GM21723 (cell line): ENCODE data around the gene APBA2.

Experiments
- ATAC-seq: cut with Tn5 transposase; IDR thresholded peaks from one replicate; pipeline ENCODE4 v1.9.1; 2021; ENCODE audit warnings: mild to moderate bottlenecking, moderate library complexity; ENCODE audit not compliant: unreplicated experiment

Gene APBA2

GRCh38 chr15:29128671-29129070, 242.9 kb downstream of the APBA2 start:
- ATAC-seq: no peak

DNA sequence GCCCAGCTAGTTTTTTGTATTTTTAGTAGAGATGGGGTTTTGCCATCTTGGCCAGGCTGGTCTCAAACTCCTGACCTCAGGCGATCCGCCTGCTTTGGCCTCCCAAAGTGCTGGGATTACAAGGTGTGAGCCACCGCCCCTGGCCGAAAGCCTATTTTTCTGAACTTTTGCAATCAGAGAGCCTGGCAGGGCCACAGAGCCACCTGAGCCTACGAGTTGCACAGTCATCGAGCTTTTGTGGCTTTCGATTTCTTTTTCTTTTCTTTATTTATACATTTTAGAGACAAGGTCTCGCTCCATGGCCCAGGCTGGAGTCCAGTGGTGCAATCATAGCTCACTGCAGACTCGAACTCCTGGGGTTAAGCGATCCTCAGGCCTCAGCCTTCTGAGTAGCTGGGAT, 243.4 kb downstream of the APBA2 start:
- no peak for ATAC-seq

- ATAC-seq: no peak
Measured at GRCh38 chr15:29129926-29130325, 244.2 kb downstream of the APBA2 start.

DNA sequence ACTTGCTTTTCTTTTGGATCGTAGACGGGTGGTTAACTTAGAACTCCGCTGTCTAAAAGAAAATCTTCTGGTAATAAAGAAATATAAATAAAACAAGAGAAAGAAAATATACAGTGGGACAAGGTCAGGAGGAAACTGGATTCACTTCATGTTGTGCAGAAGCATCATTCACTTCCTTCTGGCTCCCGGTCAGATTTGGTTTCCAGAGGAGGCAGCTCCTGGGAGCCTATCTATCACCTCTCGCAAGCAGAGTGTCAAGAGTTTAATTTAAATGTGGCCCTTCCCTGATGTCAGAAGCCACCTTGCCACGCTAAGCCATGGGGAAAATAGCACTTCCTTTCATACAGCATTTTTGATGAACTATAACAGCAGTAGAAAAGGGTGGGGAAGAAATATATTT, 244.7 kb downstream of the APBA2 start:
- no peak for ATAC-seq

DNA sequence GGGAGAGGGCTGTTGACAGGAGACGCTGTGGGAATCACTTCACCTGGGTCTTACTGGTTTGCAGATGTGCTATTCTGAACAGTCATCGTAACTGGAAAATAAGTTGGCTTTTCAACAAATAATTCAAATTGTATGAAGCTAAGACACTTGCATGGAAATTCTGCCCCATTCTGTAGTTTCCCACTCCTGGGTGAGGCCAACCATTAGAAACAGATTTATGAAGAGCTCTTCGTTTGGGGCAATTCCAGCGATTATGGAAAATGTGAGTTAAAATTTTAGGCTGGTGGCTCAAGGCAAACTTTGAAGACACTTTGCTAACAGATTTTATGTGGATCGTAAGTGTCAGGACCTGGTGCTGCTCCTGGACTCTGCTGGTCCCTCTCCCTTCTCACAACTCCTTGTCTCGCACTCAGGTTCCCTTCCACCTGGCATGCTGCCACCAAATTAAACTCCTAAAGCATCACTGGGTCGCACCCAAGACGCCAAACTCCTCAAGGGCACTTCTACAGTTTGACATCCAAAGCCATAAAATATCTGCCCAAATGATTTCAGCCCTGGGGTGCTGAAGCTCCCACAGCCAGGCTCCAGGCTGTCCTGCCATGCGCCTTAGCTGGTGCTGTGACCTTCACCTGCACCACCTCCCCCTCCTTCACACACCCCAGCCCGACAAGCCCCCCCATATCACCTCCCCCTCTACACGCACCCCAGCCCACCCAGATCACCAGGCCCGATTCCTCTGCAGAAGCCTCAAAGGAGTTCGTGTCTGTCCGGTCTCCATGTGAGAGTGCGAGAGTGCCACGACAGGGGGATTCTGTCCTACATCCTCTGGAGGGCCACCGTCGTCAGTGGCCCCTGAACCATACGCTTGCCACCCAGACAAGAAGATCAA, 245.4 kb downstream of the APBA2 start:
- ATAC-seq: no peak

DNA sequence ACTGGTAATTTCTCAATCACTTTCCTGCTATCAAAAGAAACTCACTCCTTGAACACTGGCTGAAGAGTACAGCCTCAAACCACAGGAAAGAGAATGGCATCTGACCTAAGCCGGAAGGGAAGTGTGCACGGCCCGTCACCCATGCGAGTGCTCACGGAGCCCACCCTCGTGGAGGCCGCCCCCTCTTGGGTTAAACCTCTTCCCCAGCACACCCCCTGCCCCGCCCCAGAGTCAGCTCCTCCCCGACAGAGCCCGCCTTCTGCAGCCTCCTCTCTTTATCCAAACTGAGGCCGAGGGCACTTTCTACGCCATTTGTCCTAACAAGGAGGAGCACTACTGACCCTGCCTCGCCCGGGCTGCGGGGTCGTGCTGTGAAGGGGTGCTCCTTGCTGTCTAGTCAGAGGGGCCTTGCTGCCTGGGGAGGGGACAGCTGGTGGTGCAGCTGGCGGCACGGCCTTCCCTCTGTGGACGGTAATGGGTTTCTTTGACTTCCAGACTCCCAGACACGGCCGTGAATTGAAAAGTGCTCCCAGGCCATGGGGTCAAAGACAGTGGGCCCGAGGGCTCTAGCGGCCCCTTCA, 246.2 kb downstream of the APBA2 start:
- no peak for ATAC-seq

- no peak for ATAC-seq
Measured at GRCh38 chr15:29132735-29133181, 247.0 kb downstream of the APBA2 start.

- no peak for ATAC-seq
Measured at GRCh38 chr15:29133321-29133720, 247.5 kb downstream of the APBA2 start.

- ATAC-seq: no peak
Measured at GRCh38 chr15:29133791-29134190, 248.0 kb downstream of the APBA2 start.

- no peak for ATAC-seq
Measured at GRCh38 chr15:29134239-29134638, 248.5 kb downstream of the APBA2 start.

- no peak for ATAC-seq
Measured at GRCh38 chr15:29134641-29135308, 249.0 kb downstream of the APBA2 start.

GRCh38 chr15:29135309-29135657, 249.5 kb downstream of the APBA2 start:
- ATAC-seq: no peak

DNA sequence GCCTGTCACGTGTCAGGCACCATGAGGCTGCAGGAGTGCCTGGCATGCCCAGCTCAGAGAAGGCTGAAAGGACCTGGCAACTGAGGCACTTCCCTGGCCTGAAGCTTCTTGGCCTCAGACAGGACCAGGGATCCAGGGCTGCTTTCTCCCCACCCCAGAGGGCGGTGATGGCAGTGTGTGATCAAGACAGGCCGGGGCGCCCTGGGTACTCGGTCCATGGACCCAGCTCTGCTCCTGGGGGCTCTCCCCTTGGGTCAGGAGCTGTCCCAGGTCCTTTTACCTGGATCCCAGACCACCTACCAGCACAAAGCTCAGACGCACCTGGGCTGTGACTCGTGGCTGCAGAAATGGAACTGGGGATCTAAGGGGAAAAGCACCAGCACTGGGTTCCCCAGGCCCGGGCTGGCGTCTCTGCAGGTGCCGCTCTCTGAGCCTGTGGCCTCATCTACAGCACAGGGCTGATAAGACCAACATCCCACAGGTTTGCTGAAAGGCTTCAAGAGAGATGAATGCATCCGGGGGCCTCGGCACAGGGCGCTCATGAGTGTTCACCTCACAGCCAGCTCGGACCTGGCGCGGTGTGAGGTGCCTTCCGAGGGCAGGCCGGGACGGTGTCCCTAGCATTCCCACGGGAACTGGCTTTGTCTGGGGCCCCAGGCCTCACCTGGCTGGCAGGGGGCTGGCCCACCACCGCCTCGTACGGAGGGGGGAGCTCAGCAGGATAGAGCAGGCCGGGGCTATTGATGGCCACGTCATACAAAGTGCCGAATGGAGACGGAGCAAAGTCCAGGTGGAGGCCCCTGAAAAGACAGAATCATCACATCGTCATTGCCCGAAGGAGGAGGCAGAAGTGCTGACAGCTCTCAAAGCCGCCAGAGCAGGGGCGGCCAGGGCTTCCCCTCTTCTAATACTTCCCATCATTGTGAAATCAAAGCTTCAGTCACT, 250.2 kb downstream of the APBA2 start:
- no peak for ATAC-seq

DNA sequence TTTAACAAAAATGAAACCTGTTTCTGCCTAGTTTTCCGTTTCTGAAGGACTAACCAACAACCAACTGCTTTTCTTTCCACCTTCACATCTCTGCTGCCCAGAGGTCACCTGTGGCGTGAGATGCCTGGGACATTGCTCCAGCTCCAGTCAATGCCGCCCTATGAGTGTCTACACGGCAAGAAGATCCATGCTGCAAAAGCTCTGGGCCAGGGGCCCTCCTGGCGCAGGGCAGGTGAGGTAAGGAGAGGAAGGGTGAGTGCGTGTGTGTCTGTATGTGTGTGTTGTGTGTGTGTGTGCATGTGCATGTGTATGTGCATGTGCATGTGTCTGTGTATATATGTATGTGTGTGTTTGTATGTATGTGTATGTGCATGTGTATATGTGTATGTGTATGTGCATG, 252.5 kb downstream of the APBA2 start:
- ATAC-seq: no peak

- ATAC-seq: no peak
Measured at GRCh38 chr15:29139072-29139471, 253.3 kb downstream of the APBA2 start.

DNA sequence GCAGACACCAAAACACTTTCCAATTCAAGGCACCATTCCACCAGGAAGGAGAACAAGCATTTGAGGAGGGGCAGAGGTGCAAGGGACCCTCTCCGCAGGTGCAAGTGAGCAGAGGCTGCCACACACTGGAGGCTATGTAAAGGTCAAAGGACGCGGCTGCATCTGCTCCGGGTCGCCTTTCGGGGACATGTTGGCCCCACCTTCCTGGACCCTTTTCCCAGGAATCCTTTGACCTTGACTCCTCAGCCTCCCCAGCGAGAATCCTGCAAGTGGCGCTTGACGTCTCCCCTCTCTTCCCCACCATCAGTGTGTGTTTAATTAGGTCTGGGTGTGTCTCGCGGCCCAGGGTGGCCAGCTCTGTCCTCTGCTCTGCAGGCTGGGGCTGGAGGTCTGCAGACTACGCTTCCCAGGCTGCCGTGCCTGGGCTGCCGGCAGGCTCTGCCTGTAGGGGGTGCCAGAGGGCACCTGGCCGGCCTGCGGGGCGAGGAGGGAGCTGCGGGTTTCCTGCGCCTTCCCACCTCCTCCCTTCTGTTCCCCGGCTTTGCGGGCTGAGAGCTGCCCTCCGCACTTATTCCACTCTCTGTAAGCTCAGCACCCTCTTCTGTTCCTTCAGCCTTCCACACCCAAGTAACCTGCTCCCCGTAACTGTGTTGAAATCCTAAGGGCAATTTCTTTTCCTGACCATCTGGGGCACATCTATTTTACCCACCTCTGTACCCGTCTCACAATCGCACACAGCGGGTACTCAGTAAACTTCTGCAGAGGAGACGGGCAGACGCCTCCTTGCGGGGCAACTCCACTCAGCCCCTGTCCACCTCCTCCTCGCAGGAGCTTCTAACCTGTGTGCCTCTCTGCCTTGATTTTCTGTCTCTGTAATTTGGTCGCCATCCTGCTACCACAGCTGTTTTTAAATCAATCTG, 254.0 kb downstream of the APBA2 start:
- ATAC-seq: no peak

DNA sequence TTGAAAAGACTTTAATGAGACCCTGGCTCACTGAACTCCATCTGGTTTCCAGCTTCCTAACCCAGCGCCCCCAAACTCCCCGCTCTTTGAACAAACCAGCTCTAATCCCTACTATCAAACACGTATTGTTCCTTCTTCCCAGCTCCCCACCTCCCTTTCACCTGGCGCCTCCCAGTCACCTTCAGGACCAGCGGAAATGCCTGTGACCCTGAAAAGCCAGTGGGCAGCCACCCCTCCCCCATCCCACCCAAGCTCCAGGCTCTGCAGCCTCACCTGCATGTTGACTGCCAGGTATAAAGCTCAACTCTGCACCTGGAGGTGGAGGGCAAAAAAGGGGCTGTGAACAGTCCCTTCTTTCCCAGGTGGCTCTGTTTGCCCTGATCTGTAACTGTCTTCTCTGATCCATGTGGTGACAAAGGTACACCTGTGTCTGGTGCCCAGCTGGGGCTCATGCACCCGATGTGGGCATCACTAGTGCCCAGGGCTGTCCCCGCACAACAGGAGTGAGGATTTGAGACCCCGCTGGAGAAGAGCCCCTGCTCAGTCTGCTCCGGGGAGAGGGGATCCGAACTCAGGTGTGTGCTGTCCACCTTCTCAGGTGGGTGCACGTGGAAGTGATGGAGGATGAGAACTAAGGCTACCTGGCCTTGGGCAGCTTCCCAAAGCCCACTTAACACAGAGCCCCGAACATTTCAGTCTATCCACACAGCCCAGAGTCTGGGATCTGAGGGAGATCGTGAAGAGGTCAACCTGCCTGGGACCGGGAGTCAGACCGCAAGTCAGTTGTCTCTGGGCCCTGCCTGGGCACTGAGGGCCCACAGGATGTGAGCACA, 254.9 kb downstream of the APBA2 start:
- no peak for ATAC-seq

DNA sequence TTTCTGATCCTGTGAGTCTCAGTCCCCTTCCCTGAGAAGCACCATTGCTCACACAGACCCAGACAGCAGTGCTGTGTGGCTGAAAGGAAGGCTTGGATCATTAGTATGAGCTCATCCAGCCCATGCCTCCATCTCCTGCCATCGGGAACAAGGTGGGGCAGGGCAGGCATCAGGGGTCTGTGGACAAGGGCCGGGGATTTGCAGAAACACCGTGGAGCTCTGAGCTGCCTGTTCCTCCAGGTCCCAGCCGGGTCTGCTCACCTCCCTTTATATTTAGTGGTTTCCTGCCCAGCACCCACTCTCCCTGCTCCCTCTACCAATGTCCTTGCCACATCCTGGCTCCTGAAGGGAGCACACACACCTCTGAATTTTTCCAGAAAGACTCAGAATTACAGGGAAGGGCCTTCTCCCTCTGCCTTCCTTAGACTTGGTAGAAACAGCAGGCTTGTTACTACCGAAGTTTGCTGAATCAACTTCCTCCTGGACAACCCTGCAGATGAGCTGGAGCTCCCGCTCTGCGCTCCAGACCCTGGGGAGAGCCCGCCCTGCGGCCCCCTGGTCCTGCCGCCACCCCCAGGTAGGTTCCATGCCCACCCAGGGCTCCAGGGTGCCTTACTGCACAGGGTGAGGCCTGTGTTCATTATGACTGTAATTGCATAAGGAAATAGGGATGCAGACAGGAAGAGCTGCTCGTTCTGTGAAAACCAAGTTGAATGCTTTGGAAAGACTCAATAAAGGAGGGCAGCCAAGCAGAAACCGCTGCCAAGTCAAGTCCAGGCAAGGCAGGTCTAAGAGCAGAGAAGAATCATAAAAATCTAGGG, 255.7 kb downstream of the APBA2 start:
- no peak for ATAC-seq
